Loucy (cell line): ENCODE results near the gene GRM5.

ENCODE experiments used
- H2AFZ ChIP-seq: fragments of 200-600 bp; sonication (generic); 2 replicates; pipeline ENCODE4 v1.6.0; 2016; ENCODE audit warnings: antibody characterized with exemption, mild to moderate bottlenecking, low read length, moderate library complexity
- H3F3A ChIP-seq: fragments of 200-600 bp; 2 replicates; pipeline ENCODE4 v1.6.0; 2016; ENCODE audit warnings: antibody characterized with exemption, low read depth, mild to moderate bottlenecking
- H3K27me3 ChIP-seq: fragments of 200-600 bp; sonication (generic); 2 replicates; pipeline ENCODE4 v1.6.1; 2014; ENCODE audit warnings: low read length, mild to moderate bottlenecking; ENCODE audit not compliant: insufficient read depth, poor library complexity, severe bottlenecking
- H3K36me3 ChIP-seq: fragments of 200-600 bp; sonication (generic); 2 replicates; pipeline ENCODE4 v1.6.1; 2016; ENCODE audit warnings: low read length; ENCODE audit not compliant: insufficient read depth
- H3K4me1 ChIP-seq: fragments of 200-600 bp; sonication (generic); 2 replicates; pipeline ENCODE4 v1.5.1; 2014; ENCODE audit warnings: low read length, mild to moderate bottlenecking; ENCODE audit not compliant: insufficient read depth, poor library complexity, severe bottlenecking
- H3K4me2 ChIP-seq: fragments of 200-600 bp; sonication (generic); 2 replicates; pipeline ENCODE4 v1.6.0; 2014; ENCODE audit warnings: antibody characterized with exemption, low read length, low read depth, mild to moderate bottlenecking; ENCODE audit not compliant: poor library complexity, severe bottlenecking
- H3K4me3 ChIP-seq: fragments of 200-600 bp; sonication (generic); 2 replicates; pipeline ENCODE4 v1.5.1; 2014; ENCODE audit warnings: low read length, mild to moderate bottlenecking, mixed read lengths; ENCODE audit not compliant: poor library complexity, severe bottlenecking
- H3K79me2 ChIP-seq: fragments of 200-600 bp; sonication (generic); 2 replicates; pipeline ENCODE4 v1.6.1; 2014; ENCODE audit warnings: low read length; ENCODE audit not compliant: insufficient read depth
- H3K9ac ChIP-seq: fragments of 200-600 bp; sonication (generic); 2 replicates; pipeline ENCODE4 v1.6.0; 2014; ENCODE audit warnings: mild to moderate bottlenecking, low read depth, low read length, moderate library complexity; ENCODE audit not compliant: poor library complexity, severe bottlenecking
- H3K9me2 ChIP-seq: fragments of 200-600 bp; sonication (generic); replicated peaks from 2 replicates; pipeline ENCODE4 v1.6.1; 2016; ENCODE audit warnings: low read depth, low read length, mixed read lengths
- H3K9me3 ChIP-seq: fragments of 200-600 bp; sonication (generic); 2 replicates; pipeline ENCODE4 v1.6.1; 2014; ENCODE audit warnings: mild to moderate bottlenecking, antibody characterized with exemption, low read length, low read depth; ENCODE audit not compliant: insufficient read depth
- H4K20me1 ChIP-seq: fragments of 200-600 bp; sonication (generic); 2 replicates; pipeline ENCODE4 v1.6.0; 2014; ENCODE audit warnings: antibody characterized with exemption, low read length, mild to moderate bottlenecking; ENCODE audit not compliant: insufficient read depth, poor library complexity, severe bottlenecking
- EZH2phosphoT487 ChIP-seq: fragments of 200-600 bp; IDR thresholded peaks from 2 replicates; pipeline ENCODE4 v1.6.1; 2018; ENCODE audit warnings: antibody characterized with exemption, mild to moderate bottlenecking, moderate library complexity, borderline replicate concordance
- TF ChIP-seq, protein P1 (sequence below): fragments of 200-600 bp; sonication (generic); conservative IDR thresholded peaks from 2 replicates; pipeline ENCODE4 v1.5.1; 2014; ENCODE audit warnings: mild to moderate bottlenecking, antibody characterized with exemption, low read length

GRM5 gene

DNA sequence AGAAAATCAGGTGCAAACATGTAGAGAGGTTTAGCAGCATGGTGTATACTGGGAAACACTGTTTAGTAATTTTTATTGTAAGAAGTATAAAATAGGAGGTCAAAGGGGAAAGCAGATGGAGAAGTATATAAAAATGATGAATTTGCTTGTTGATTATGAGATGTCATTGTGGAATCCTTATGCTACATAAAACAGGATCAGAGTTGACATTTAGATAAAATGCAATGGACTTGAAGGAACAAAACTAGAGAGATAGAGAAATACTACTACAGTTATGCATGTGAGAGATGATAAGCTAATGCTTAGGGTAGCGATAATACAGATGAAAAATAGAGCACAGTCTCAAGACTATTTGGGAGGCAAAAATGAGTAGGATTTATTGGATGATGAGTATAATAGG is 536.4 kb downstream of the GRM5 start:
- Histone ChIP-seq H3K27me3 (no peaks in the 10 kb centered on the region), H3K9me3 (no peaks in the 10 kb centered on the region), H2AFZ (no peak overlapping the region), H3K79me2 (no peaks in the 10 kb centered on the region), H4K20me1 (no peaks in the 10 kb centered on the region), H3F3A (no peaks in the 10 kb centered on the region), H3K36me3 (no peaks in the 10 kb centered on the region), H3K4me2 (no peak overlapping the region), H3K4me3 (no peak overlapping the region), H3K9me2 (no peaks in the 10 kb centered on the region), H3K4me1 (no peaks in the 10 kb centered on the region), H3K9ac (no peak overlapping the region)
- TF ChIP-seq, protein P1, sequence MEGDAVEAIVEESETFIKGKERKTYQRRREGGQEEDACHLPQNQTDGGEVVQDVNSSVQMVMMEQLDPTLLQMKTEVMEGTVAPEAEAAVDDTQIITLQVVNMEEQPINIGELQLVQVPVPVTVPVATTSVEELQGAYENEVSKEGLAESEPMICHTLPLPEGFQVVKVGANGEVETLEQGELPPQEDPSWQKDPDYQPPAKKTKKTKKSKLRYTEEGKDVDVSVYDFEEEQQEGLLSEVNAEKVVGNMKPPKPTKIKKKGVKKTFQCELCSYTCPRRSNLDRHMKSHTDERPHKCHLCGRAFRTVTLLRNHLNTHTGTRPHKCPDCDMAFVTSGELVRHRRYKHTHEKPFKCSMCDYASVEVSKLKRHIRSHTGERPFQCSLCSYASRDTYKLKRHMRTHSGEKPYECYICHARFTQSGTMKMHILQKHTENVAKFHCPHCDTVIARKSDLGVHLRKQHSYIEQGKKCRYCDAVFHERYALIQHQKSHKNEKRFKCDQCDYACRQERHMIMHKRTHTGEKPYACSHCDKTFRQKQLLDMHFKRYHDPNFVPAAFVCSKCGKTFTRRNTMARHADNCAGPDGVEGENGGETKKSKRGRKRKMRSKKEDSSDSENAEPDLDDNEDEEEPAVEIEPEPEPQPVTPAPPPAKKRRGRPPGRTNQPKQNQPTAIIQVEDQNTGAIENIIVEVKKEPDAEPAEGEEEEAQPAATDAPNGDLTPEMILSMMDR: no peak
- TF ChIP-seq EZH2phosphoT487: no peak

DNA sequence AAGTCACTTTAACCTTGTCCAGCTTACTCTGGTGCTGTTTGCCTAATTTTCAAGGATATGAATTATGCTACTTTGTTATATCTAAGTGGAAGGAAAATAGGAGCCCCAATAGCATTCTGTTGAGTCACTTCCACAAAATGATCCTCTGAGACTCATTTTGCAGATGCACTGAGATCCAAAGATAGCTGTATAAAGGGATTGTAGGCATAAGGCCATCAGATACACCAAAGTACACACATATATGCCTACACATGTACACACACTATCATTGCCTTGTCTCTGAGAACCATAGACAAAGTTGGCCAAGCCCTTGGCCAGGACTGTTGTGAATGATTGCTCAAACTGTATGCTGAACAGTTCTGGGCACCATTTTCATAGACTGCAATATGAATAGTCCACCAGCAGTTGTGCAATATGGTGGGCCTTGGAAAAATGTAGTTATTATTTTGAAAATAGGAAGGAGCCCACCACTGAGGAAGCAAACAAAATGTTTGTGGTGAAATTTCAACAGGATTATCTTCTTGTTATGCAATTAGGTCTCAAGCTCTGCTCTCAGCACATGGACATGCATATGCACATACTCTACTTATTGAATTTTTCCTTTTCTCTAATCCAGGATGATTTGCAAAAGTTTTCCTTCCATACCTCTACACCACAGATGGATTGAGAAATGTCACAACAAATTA is 542.3 kb downstream of the GRM5 start:
- Histone ChIP-seq H3K4me1 (no peaks in the 10 kb centered on the region), H3K4me2 (no peak overlapping the region)

DNA sequence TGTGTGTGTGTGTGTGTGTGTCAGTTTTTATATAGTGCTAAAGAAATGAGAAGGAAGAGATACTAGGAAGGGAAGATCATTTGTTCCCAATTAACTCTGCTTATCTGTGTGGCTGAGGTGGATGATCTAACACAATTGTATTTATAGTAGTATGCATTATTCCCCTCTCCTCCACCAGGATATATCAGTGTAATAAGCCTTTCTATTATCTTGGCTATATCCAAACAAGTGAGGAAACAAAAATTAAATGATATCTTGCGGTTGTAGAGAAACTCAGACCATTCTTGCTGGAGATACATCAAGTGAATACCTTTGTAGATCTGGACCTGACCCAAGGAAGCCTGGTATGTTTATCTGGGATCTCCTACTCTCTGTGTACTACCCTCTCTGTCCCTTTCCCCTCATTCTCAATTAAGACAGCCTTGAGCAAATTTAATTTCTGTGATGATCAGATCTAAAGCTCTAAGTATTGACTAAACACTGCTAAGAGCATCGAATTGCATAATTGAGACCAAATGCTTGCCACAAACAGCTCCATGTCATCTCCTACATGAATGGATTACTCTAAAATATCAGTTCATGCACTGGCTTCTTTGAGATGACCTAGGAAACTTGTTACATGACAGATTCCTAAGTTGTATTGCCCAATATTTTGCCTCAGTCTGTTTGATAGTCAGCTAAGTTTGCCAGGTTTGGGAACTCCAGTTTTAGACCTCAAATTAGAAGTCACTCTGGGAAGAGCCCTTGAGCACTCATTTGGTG is 543.0 kb downstream of the GRM5 start:
- Histone ChIP-seq H3K9me2 (no peaks in the 10 kb centered on the region), H3K27me3 (no peaks in the 10 kb centered on the region)

More for the DNA sequence above, 542.3 kb downstream of the GRM5 start:
- H3K9me3 ChIP-seq: no peaks in the 10 kb centered on the region
- H3K4me3 ChIP-seq: no peak overlapping the region
- no peak overlapping the region for H2AFZ ChIP-seq
- no peaks in the 10 kb centered on the region for H3K36me3 ChIP-seq
- H3K27me3 ChIP-seq: no peaks in the 10 kb centered on the region
- H3K9me2 ChIP-seq: no peaks in the 10 kb centered on the region
- no peaks in the 10 kb centered on the region for H4K20me1 ChIP-seq
- H3K9ac ChIP-seq: no peak overlapping the region
- no peaks in the 10 kb centered on the region for H3F3A ChIP-seq
- no peak for TF ChIP-seq EZH2phosphoT487
- no peaks in the 10 kb centered on the region for H3K79me2 ChIP-seq

More for the DNA sequence above, 543.0 kb downstream of the GRM5 start:
- H3K4me3 ChIP-seq: no peak overlapping the region
- TF ChIP-seq, protein P1: no peak
- TF ChIP-seq EZH2phosphoT487: no peak
- no peaks in the 10 kb centered on the region for H3K4me1 ChIP-seq
- H3K9ac ChIP-seq: no peak overlapping the region
- H4K20me1 ChIP-seq: no peaks in the 10 kb centered on the region
- no peaks in the 10 kb centered on the region for H3F3A ChIP-seq
- no peaks in the 10 kb centered on the region for H3K36me3 ChIP-seq
- no peak overlapping the region for H2AFZ ChIP-seq
- no peak overlapping the region for H3K4me2 ChIP-seq
- no peaks in the 10 kb centered on the region for H3K9me3 ChIP-seq
- H3K79me2 ChIP-seq: no peaks in the 10 kb centered on the region
